ENCODE data around the gene LARGE1. TPM values are rescaled to one million over a fixed set of nuclear protein-coding genes. Genes with fewer than 3 reads are reported as not detected.

The LARGE1 gene
- total and polyA plus RNA-seq, 2 of the 13 experiments (the other 11 are each of a cell fraction or from before 2014, with no cell fraction given), result 8.4 to 11.0 TPM

- POLR2A ChIA-PET, result interaction anchor here (3.0 kb wide), 1 partner anchor 8 kb away, joined by 8 read pairs; no protein-coding TSS in a partner anchor
- intact Hi-C loops (cut with micrococcal nuclease; ENCODE audit: unreplicated experiment), result no loop called here
- FAIRE-seq, result no peak
- no peaks in the 10 kb centered on the region for H3K27me3 ChIP-seq (ENCODE audit: control insufficient read depth in 1 of 2, insufficient read depth in 2 of 2, low read length in 2 of 2)
- in situ Hi-C loops (cut with HindIII; ENCODE audit: extremely low pct_ligation_motif_present, low pct_unique_long_range_greater_than_20kb), result no loop called here
- no TSS peak for BruUV-seq (replicated peaks)
- peaks cover 0 to 1% of the 10 kb centered on the region in 2 experiments; a peak in 1 of 5 replicates for H3K36me3 ChIP-seq (replicated peaks in 1 of 2; ENCODE audit: control insufficient read depth in 1 of 2, insufficient read depth in 2 of 2, low read length in 2 of 2)
- H3K4me3 ChIP-seq (replicated peaks in 1 of 3; ENCODE audit: insufficient read depth in 1 of 3, low read depth in 2 of 3, low read length in 3 of 3), result no peak overlapping the region
- H3K79me2 ChIP-seq (ENCODE audit: insufficient read depth, low read length), result no peaks in the 10 kb centered on the region
- CTCF ChIA-PET (ENCODE audit: low intra/inter-chr PET ratio, low total read pairs), result no interaction called here
- no peak for TF ChIP-seq HIVEP1 (CRISPR knock-in tag; IDR thresholded peaks at IDR 0.05)
- TF ChIP-seq ZMYM3 (CRISPR knock-in tag; IDR thresholded peaks at IDR 0.05), result peak; percentile 53; the same call in 1 of the 2 replicates
- TF ChIP-seq ZHX1 (CRISPR knock-in tag; IDR thresholded peaks at IDR 0.05; ENCODE audit: low read depth), result no peak
- TF ChIP-seq ZNF629 (CRISPR knock-in tag; conservative IDR thresholded peaks at IDR 0.05), result peak; percentile 78
- H4K20me1 ChIP-seq (ENCODE audit: insufficient read depth, low read length), result no peaks in the 10 kb centered on the region
- H2AFZ ChIP-seq (ENCODE audit: low read length), result no peak overlapping the region
- WGBS (ENCODE audit: low lambda C conversion rate), result 95% methylated on average over 9 of the region's 9 CpGs
- H3K9me3 ChIP-seq (ENCODE audit: low read length), result no peaks in the 10 kb centered on the region
- H3K4me1 ChIP-seq (ENCODE audit: insufficient read depth, low read length), result peaks cover 52% of the 10 kb centered on the region
- no peak for ATAC-seq
- H3K9ac ChIP-seq (ENCODE audit: insufficient read depth, low read depth, low read length), result no peak overlapping the region
- no peak for DNase-seq (ENCODE audit: low spot score)
- no peak overlapping the region for H3K4me2 ChIP-seq (ENCODE audit: low read depth, low read length)
- H3K27ac ChIP-seq (ENCODE audit: extremely low read length, insufficient read depth, low read length), result no peak overlapping the region
These were observed 592.9 kb downstream of the LARGE1 start for GRCh38 chr22:33327348-33327860.
